GM18499 (cell line): ENCODE data around the gene TIMM13.
"Not testable (repeated sequence)": the region's sequence is repeated elsewhere in the genome, so short reads cannot be mapped to it uniquely, and the experiment has no call there.

Source experiments
- ATAC-seq: cut with Tn5 transposase; IDR thresholded peaks from one replicate; pipeline ENCODE4 v1.9.1; 2021; ENCODE audit warnings: moderate number of reproducible peaks; ENCODE audit not compliant: insufficient read depth, unreplicated experiment

The TIMM13 gene

GRCh38 chr19:2417436-2417835, 9.9 kb downstream of the TIMM13 start:
- not testable (repeated sequence) for ATAC-seq

- no peak for ATAC-seq
Observed at GRCh38 chr19:2416321-2417097, 10.9 kb downstream of the TIMM13 start.

- no peak for ATAC-seq
Observed at GRCh38 chr19:2415973-2416319, 11.4 kb downstream of the TIMM13 start.

GRCh38 chr19:2415281-2415972, 12.0 kb downstream of the TIMM13 start:
- ATAC-seq, result no peak

GRCh38 chr19:2413629-2414028, 13.8 kb downstream of the TIMM13 start:
- ATAC-seq, result no peak

GRCh38 chr19:2413159-2413558, 14.2 kb downstream of the TIMM13 start:
- no peak for ATAC-seq

GRCh38 chr19:2412449-2412848, 14.9 kb downstream of the TIMM13 start:
- ATAC-seq, result no peak

GRCh38 chr19:2411709-2412108, 15.7 kb downstream of the TIMM13 start:
- ATAC-seq, result no peak

- no peak for ATAC-seq
Observed at GRCh38 chr19:2410023-2410422, 17.4 kb downstream of the TIMM13 start.

GRCh38 chr19:2409352-2409912, 18.0 kb downstream of the TIMM13 start:
- ATAC-seq, result no peak

GRCh38 chr19:2408247-2408646, 19.1 kb downstream of the TIMM13 start:
- no peak for ATAC-seq

- no peak for ATAC-seq
Observed at GRCh38 chr19:2399582-2399981, 27.8 kb downstream of the TIMM13 start.

GRCh38 chr19:2398735-2399305, 28.6 kb downstream of the TIMM13 start:
- ATAC-seq, result no peak

- ATAC-seq, result not testable (repeated sequence)
Observed at GRCh38 chr19:2397173-2397572, 30.2 kb downstream of the TIMM13 start.

GRCh38 chr19:2395293-2395829, 32.0 kb downstream of the TIMM13 start:
- ATAC-seq, result not testable (repeated sequence)

- no peak for ATAC-seq
Observed at GRCh38 chr19:2394442-2395292, 32.7 kb downstream of the TIMM13 start.

- ATAC-seq, result no peak
Observed at GRCh38 chr19:2394054-2394441, 33.3 kb downstream of the TIMM13 start.

GRCh38 chr19:2392899-2393298, 34.5 kb downstream of the TIMM13 start:
- ATAC-seq, result not testable (repeated sequence)

GRCh38 chr19:2392366-2392765, 35.0 kb downstream of the TIMM13 start:
- ATAC-seq, result no peak

GRCh38 chr19:2391118-2391725, 36.2 kb downstream of the TIMM13 start:
- ATAC-seq, result no peak
